Measurements from ENCODE around the gene RPS6KB1.
"Not testable (repeated sequence)": the region's sequence is repeated elsewhere in the genome, so short reads cannot be mapped to it uniquely, and the experiment has no call there.

The RPS6KB1 gene

DNA sequence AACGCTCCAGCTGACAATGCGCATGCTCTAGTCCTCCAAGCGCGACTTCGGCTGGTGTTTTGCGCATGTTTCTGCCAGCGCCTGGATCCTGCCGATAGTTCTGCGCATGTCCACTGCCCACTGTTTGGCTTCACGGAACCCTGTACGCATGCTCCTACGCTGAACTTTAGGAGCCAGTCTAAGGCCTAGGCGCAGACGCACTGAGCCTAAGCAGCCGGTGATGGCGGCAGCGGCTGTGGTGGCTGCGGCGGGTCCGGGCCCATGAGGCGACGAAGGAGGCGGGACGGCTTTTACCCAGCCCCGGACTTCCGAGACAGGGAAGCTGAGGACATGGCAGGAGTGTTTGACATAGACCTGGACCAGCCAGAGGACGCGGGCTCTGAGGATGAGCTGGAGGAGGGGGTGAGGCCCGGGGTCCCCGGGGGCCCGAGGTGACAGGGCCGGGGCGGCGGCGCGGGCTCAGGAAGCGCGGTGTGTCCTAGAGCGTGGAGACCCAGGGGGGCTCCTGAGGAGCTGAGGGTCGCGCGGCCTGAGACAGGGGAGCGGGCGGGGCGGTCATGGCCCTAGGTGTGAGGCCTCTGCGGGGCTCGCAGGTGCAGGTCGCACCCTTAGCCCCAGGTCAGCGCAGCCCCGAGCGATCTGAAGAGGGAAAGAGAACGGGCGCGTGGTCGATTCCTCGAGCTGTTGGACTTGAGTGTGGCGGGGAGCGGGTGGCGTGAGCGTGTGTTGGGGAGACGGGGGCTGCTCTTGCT lies at the start of gene RPS6KB1, which contains the start of gene TUBD1:
Gene RPS6KB1, plus strand, starts transcription at position 198 of the 752 bp plus-strand sequence. Its CDS starts 64 bp downstream, at position 262.
Gene TUBD1, minus strand, starts transcription at position 20 of the 752 bp plus-strand sequence. CDS start 1,941 bp downstream, outside the sequence.
- no peak for DNase-seq (ENCODE audit: extremely low read depth, low read depth)
- TF ChIP-seq, protein P1, sequence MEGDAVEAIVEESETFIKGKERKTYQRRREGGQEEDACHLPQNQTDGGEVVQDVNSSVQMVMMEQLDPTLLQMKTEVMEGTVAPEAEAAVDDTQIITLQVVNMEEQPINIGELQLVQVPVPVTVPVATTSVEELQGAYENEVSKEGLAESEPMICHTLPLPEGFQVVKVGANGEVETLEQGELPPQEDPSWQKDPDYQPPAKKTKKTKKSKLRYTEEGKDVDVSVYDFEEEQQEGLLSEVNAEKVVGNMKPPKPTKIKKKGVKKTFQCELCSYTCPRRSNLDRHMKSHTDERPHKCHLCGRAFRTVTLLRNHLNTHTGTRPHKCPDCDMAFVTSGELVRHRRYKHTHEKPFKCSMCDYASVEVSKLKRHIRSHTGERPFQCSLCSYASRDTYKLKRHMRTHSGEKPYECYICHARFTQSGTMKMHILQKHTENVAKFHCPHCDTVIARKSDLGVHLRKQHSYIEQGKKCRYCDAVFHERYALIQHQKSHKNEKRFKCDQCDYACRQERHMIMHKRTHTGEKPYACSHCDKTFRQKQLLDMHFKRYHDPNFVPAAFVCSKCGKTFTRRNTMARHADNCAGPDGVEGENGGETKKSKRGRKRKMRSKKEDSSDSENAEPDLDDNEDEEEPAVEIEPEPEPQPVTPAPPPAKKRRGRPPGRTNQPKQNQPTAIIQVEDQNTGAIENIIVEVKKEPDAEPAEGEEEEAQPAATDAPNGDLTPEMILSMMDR (IDR thresholded peaks at IDR 0.05; ENCODE audit: low read depth, low read length): no peak

DNA sequence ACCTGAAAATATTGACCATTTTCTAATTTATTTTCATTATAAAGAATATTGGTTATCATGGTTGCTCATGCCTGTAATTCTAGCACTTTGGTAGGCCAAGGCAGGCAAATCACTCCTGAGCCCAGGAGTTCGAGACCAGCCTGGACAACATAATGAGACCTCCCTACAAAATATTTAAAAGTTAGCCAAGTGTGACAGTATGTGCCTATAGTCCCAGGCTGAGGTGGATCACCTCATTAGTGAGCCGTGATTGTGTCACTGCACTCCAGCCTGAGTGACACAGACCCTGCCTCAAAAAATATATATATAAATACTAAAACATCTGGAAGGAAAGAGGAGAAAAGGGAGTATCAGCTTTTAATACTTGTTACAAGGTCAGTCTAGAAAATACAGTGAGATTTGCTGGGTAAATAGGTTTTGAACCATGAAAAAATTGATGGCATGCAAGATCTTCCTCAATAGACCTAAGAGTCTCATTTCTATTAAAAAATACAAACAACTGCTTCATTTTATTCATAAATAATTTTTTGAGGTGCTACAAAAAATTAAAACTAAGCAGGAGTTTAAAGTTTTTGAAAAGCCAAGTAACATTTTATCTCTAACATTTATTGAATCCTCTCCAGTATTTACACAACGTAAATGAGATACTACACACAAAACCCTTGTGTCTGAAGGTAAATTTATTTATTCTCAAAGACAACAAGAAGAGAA lies 47.9 kb upstream of the RPS6KB1 start:
- DNase-seq (ENCODE audit: extremely low read depth, low read depth): no peak
- TF ChIP-seq, protein P1 (IDR thresholded peaks at IDR 0.05; ENCODE audit: low read depth, low read length): no peak

DNA sequence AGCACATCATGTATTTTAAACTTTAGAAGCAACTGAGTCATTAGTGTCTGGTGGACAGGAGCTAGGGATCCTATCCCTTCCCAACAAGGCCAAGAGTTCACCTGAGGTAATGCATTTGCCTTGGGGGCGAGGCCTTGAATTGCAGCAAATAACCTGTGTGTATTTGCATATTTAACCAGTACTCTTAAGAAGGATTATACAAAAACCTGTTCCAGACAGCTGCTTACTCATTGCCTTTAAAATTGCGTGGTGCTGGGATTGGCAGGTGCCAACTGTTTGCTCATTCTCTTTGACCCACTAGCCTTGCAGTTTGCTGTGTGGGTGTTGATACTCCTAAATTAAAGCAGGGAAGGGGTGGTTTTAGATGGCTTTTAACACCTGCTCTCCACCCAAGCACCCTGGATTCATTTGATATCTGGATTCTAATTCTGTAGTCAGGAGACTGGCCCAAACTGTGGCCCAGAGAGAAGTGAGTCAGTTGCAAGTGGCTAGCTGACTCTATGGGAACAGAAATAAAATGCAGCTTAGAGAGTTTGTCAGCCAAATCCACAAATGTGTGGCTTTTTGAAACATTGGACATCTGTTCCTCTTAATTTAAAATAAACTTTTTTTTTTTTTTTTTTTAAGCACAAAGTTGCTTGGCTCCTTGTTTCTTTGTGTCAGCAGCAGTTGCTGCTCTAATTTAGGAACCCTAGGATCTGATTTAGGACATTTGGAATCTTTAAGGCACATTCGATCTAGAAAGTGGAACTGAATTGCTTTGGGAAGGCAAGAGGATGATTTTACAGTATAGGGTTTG lies 47.1 kb upstream of the RPS6KB1 start:
- TF ChIP-seq, protein P1 (IDR thresholded peaks at IDR 0.05; ENCODE audit: low read depth, low read length): no peak
- DNase-seq (ENCODE audit: extremely low read depth, low read depth): peak; percentile 49

DNA sequence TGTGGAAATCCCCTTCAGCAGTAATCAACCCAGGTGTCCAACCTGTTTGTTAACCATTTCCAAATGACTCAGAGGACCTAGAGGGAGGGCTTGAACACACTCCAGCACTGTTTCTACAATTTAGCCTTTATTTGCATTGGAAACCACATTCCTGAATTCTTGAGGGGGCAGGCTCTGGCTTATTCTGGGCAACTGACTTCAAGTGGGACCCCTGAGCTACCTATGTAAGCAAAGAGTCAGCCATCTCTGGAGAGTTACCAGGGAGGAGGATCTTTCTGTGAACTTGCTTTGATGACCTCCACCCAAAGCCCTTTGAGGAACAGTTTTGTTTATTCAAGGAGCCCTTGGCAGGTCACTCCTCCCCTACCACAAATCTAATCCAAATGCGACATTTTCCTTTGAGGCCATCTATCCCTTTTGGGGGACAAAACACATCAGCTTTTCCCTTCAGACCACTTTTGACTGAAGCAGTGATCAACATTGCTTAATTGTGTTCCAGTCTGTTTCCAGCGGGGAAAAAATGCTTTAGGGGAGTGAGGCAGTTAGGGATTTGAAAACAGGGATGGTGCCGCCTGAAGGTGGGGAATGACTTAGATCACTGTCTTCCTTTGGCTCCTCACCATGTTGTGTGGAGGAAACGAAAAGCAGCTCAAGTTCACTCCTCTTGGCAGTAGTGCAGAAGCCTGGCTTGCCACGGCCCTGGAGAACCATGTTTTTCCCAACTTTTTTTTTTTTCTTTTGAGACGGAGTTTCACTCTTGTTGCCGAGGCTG lies 46.3 kb upstream of the RPS6KB1 start:
- DNase-seq (ENCODE audit: extremely low read depth, low read depth): peak; percentile 70
- TF ChIP-seq, protein P1 (IDR thresholded peaks at IDR 0.05; ENCODE audit: low read depth, low read length): no peak

DNA sequence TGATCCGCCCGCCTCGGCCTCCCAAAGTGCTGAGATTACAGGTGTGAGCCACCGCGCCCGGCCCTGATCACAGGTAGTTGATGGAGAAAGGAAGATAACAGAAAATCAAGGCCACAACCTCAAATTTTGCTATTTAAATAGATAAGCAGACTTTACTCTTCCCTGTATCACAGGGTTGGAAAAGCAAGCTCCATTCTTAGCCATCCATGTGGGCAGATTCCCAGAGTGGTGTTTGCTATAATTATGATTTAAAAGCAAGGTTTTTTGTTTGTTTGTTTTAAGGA lies 44.6 kb upstream of the RPS6KB1 start:
- DNase-seq (ENCODE audit: extremely low read depth, low read depth): no peak
- TF ChIP-seq, protein P1 (IDR thresholded peaks at IDR 0.05; ENCODE audit: low read depth, low read length): no peak

DNA sequence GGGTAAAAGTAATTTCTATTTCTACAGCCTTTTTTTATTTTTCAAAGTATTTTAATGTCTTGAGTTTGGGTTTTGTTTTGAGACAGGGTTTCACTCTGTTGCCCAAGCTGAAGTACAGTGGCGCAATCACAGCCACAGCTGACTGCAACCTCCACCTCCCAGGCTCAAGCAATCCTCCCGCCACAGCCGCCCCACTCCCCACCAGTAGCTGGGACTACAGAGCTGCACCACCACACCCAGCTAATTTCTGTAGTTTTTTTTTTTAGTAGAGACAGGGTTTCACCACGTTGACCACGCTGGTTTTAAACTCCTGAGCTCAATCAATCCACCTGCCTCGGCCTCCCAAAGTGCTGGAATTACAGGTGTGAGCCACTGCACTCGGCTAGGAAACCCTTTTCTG lies 44.1 kb upstream of the RPS6KB1 start:
- peak; percentile 63 for DNase-seq (ENCODE audit: extremely low read depth, low read depth)
- TF ChIP-seq, protein P1 (IDR thresholded peaks at IDR 0.05; ENCODE audit: low read depth, low read length): no peak

DNA sequence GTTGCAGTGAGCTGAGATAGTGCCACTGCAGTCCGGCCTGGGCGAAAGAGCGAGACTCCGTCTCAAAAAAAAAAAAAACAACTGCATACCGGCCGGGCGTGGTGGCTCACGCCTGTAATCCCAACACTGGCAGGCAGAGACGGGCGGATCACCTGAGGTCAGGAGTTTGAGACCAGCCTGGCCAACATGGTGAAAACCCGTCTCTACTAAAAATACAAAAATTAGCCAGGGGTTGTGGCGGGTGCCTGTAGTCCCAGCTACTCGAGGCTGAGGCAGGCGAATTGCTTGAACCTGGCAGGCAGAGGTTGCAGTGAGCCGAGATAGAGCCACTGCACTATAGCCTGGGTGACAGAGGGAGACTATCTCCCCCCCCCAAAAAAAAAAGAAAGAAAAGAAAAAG lies 42.6 kb upstream of the RPS6KB1 start:
- DNase-seq (ENCODE audit: extremely low read depth, low read depth): not testable (repeated sequence)

Measured in AG09319 (cell line).